SK-N-SH (cell line): ENCODE results near the gene GSTM1. TPM values are rescaled to one million over a fixed set of nuclear protein-coding genes. Genes with fewer than 3 reads are reported as not detected.
"Not testable (repeated sequence)": the region's sequence is repeated elsewhere in the genome, so short reads cannot be mapped to it uniquely, and the experiment has no call there.

Experiments
- CTCF ChIA-PET: fragments of 300-600, 350-600 bp; formaldehyde crosslinking; extraction: SDS; loops from one replicate; lab custom pipeline; 2021; lab: Yijun Ruan, JAX
- POLR2A ChIA-PET: fragments of 350-600 bp; sonication (Branson Sonifier 250); formaldehyde crosslinking; extraction: SDS; loops from one replicate; lab custom pipeline; 2020; ENCODE audit warnings: antibody characterized with exemption, inconsistent platforms; lab: Yijun Ruan, JAX
- DNase-seq: peaks from one replicate; pipeline ENCODE4 v3.0.0; 2012
- H2AFZ ChIP-seq: fragments of 200-600 bp; sonication (generic); 2 replicates; pipeline ENCODE4 v1.8.1; 2016; ENCODE audit warnings: antibody characterized with exemption, mild to moderate bottlenecking, low read depth
- H3F3A ChIP-seq: fragments of 200-600 bp; sonication (generic); replicated peaks from 2 replicates; pipeline ENCODE3; 2016; ENCODE audit warnings: antibody characterized with exemption, mild to moderate bottlenecking; ENCODE audit not compliant: insufficient read depth
- H3K27ac ChIP-seq, 2 experiments: fragments of 200-500 bp in 1 of 2; fragments of 200-600 bp in 1 of 2; sonication (Bioruptor generic) in 1 of 2; sonication (generic), shearing (Covaris generic) in 1 of 2; 2 replicates each; pipeline versions ENCODE4 v1.5.1 to v1.6.1; 2014 to 2016; ENCODE audit warnings: low read depth in 2 of 2, inconsistent platforms in 1 of 2, low read length in 1 of 2, mild to moderate bottlenecking in 1 of 2, mixed read lengths in 1 of 2
- H3K27me3 ChIP-seq: fragments of 200-600 bp; sonication (generic), shearing (Covaris generic); 2 replicates; pipeline ENCODE4 v1.6.1; 2016; ENCODE audit warnings: mixed run types; ENCODE audit not compliant: insufficient read depth
- H3K36me3 ChIP-seq, 2 experiments: fragments of 200-500 bp in 1 of 2; fragments of 200-600 bp in 1 of 2; sonication (Bioruptor generic) in 1 of 2; sonication (generic) in 1 of 2; replicated peaks in 1 of 2; 2 replicates each; pipeline versions ENCODE3 to v1.5.1; 2014 to 2016; ENCODE audit warnings: low read length in 1 of 2, mild to moderate bottlenecking in 1 of 2; ENCODE audit not compliant: insufficient read depth in 2 of 2, control insufficient read depth in 1 of 2
- H3K4me1 ChIP-seq, 2 experiments: fragments of 200-500 bp in 1 of 2; fragments of 200-600 bp in 1 of 2; sonication (Bioruptor generic) in 1 of 2; sonication (generic), shearing (Covaris generic) in 1 of 2; 2 replicates each; pipeline versions ENCODE4 v1.5.1 to v1.6.1; 2014 to 2016; ENCODE audit warnings: low read depth in 1 of 2, low read length in 1 of 2, mixed run types in 1 of 2; ENCODE audit not compliant: insufficient read depth in 2 of 2, control insufficient read depth in 1 of 2
- H3K4me2 ChIP-seq: fragments of 200-600 bp; sonication (generic), shearing (Covaris generic); 2 replicates; pipeline ENCODE4 v1.6.1; 2017; ENCODE audit warnings: mixed run types
- H3K4me3 ChIP-seq, 2 experiments: fragments of 200-500 bp in 1 of 2; fragments of 200-600 bp in 1 of 2; sonication (Bioruptor generic) in 1 of 2; sonication (generic), shearing (Covaris generic) in 1 of 2; 2 replicates each; pipeline versions ENCODE4 v1.5.1 to v1.8.1; 2014 to 2016; ENCODE audit warnings: low read depth in 2 of 2, inconsistent platforms in 1 of 2, low read length in 1 of 2, mild to moderate bottlenecking in 1 of 2, mixed read lengths in 1 of 2, moderate library complexity in 1 of 2
- H3K79me2 ChIP-seq: fragments of 200-600 bp; sonication (generic); 2 replicates; pipeline ENCODE4 v1.8.1; 2017; ENCODE audit warnings: mild to moderate bottlenecking; ENCODE audit not compliant: insufficient read depth
- H3K9ac ChIP-seq: fragments of 200-600 bp; sonication (generic); 2 replicates; pipeline ENCODE4 v1.6.1; 2017; ENCODE audit warnings: mixed run types
- H3K9me2 ChIP-seq: fragments of 200-600 bp; sonication (generic); 2 replicates; pipeline ENCODE4 v1.6.1; 2017; ENCODE audit warnings: mixed run types
- H3K9me3 ChIP-seq: fragments of 200-600 bp; sonication (generic); 2 replicates; pipeline ENCODE4 v1.6.1; 2017; ENCODE audit warnings: mixed run types, mild to moderate bottlenecking, moderate library complexity
- H4K20me1 ChIP-seq: fragments of 200-600 bp; sonication (generic); 2 replicates; pipeline ENCODE4 v1.6.1; 2017; ENCODE audit warnings: mild to moderate bottlenecking, mixed run types; ENCODE audit not compliant: insufficient read depth
- CHD2 ChIP-seq: fragments of 150-350 bp; IDR thresholded peaks from 2 replicates; pipeline ENCODE4 v1.6.1; 2018; ENCODE audit warnings: low read length; ENCODE audit not compliant: partially characterized antibody
- MXI1 ChIP-seq: IDR thresholded peaks from 2 replicates; pipeline ENCODE4 v1.6.1; 2012; ENCODE audit warnings: mild to moderate bottlenecking, low read depth, low read length, improper control_type of control experiment
- NFIC ChIP-seq: IDR thresholded peaks from 2 replicates; pipeline ENCODE4 v1.4.0; 2012; ENCODE audit warnings: borderline replicate concordance
- POLR2AphosphoS5 ChIP-seq: IDR thresholded peaks from 2 replicates; pipeline ENCODE4 v1.6.1; 2012; ENCODE audit warnings: low read depth, low read length
- TCF12 ChIP-seq: IDR thresholded peaks from 2 replicates; pipeline ENCODE4 v1.4.0; 2012
- YY1 ChIP-seq: IDR thresholded peaks from 2 replicates; pipeline ENCODE4 v1.4.0; 2012; ENCODE audit warnings: low read depth, mild to moderate bottlenecking
- WGBS: methylation state at CpG from one replicate; pipeline ENCODE4 v1.1.6; 2017; ENCODE audit warnings: low lambda C conversion rate; 5-methylcytosine and 5-hydroxymethylcytosine counted together
- polyA plus RNA-seq, 3 experiments: library from polyadenylated mRNA; depleted of rRNA; stranded (reverse); fragments of >200 nt; gene quantifications; 2 replicates each; pipeline ENCODE4 v1.2.3, GENCODE V29; 2012
- TF ChIP-seq, protein P1 (sequence below): IDR thresholded peaks from 2 replicates; pipeline ENCODE4 v1.6.1; 2012; ENCODE audit warnings: mild to moderate bottlenecking, low read depth, low read length, moderate library complexity

Gene GSTM1
- polyA plus RNA-seq, 1 of the 3 experiments (the other 2 are of a cell fraction), result not detected

DNA sequence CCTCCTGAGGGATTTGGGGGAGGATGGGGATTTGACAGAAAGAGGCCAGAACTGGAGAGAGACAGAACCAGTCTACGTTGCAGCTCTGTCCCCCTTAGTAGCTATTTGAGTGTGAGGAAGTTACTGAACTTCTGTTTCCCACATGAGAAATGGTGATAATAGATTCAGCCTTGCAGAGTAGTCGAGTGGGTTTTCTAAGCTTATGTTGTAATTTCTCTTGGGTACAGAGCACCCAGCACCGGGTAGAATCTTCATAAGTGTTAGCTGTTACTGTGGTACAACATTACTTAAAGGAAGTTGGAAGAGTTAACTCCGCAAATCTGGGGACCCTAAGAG, 27.0 kb upstream of the GSTM1 start:
- not testable (repeated sequence) for H3K27me3 ChIP-seq, H3K9me2 ChIP-seq, H3K79me2 ChIP-seq, H2AFZ ChIP-seq, H3K27ac ChIP-seq, H3F3A ChIP-seq, H3K36me3 ChIP-seq, H3K4me3 ChIP-seq, H3K9ac ChIP-seq, H3K4me1 ChIP-seq, H3K4me2 ChIP-seq, H4K20me1 ChIP-seq, DNase-seq, H3K9me3 ChIP-seq
- 80% methylated on average over 2 of the region's 4 CpGs for WGBS
- CTCF ChIA-PET, result interaction anchor here (0.9 to 2.5 kb wide), 3 partner anchors 11 to 115 kb away, joined by 4 to 8 read pairs (median 6); no protein-coding TSS in a partner anchor
- POLR2A ChIA-PET, result interaction anchor here (0.6 kb wide), 1 partner anchor 11 kb away, joined by 3 read pairs; no protein-coding TSS in a partner anchor

DNA sequence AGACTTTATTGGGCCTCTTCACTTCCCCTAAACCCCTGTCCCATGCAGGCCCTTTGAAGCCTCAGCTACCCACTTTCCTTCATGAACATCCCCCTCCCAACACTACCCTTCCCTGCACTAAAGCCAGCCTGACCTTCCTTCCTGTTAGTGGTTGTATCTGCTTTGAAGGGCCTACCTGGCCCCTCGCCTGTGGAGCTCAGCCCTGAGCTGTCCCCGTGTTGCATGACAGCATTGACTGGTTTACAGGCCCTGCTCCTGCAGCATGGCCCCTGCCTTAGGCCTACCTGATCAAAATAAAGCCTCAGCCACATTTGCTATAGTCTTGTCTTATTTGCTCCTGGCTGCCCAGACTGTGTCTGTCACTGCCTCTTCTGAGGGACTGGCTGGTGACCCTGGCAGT, 26.2 kb upstream of the GSTM1 start:
- CTCF ChIA-PET, result interaction anchor here (0.9 to 2.5 kb wide), 4 partner anchors 11 to 115 kb away, joined by 3 to 8 read pairs (median 4); no protein-coding TSS in a partner anchor
- DNase-seq, result no peak
- Histone ChIP-seq H3K4me2 (no peak overlapping the region), H3K4me1 (peaks cover 4 to 7% of the 10 kb centered on the region in 2 experiments; a peak in 2 of 4 replicates), H3K79me2 (no peaks in the 10 kb centered on the region), H4K20me1 (no peaks in the 10 kb centered on the region), H3K27ac (no peak overlapping the region), H3K27me3 (no peaks in the 10 kb centered on the region), H3K36me3 (peaks cover 0 to 10% of the 10 kb centered on the region in 2 experiments), H3K9me3 (no peaks in the 10 kb centered on the region), H3K9ac (no peak overlapping the region), H3K9me2 (no peaks in the 10 kb centered on the region), H2AFZ (no peak overlapping the region), H3K4me3 (no peak overlapping the region), H3F3A (no peaks in the 10 kb centered on the region)
- WGBS, result 82% methylated on average over 2 of the region's 2 CpGs
- TF ChIP-seq YY1 (no peak), POLR2AphosphoS5 (no peak), MXI1 (no peak), NFIC (no peak)
- TF ChIP-seq, protein P1, sequence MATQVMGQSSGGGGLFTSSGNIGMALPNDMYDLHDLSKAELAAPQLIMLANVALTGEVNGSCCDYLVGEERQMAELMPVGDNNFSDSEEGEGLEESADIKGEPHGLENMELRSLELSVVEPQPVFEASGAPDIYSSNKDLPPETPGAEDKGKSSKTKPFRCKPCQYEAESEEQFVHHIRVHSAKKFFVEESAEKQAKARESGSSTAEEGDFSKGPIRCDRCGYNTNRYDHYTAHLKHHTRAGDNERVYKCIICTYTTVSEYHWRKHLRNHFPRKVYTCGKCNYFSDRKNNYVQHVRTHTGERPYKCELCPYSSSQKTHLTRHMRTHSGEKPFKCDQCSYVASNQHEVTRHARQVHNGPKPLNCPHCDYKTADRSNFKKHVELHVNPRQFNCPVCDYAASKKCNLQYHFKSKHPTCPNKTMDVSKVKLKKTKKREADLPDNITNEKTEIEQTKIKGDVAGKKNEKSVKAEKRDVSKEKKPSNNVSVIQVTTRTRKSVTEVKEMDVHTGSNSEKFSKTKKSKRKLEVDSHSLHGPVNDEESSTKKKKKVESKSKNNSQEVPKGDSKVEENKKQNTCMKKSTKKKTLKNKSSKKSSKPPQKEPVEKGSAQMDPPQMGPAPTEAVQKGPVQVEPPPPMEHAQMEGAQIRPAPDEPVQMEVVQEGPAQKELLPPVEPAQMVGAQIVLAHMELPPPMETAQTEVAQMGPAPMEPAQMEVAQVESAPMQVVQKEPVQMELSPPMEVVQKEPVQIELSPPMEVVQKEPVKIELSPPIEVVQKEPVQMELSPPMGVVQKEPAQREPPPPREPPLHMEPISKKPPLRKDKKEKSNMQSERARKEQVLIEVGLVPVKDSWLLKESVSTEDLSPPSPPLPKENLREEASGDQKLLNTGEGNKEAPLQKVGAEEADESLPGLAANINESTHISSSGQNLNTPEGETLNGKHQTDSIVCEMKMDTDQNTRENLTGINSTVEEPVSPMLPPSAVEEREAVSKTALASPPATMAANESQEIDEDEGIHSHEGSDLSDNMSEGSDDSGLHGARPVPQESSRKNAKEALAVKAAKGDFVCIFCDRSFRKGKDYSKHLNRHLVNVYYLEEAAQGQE, result no peak
- POLR2A ChIA-PET, result no interaction called here

DNA sequence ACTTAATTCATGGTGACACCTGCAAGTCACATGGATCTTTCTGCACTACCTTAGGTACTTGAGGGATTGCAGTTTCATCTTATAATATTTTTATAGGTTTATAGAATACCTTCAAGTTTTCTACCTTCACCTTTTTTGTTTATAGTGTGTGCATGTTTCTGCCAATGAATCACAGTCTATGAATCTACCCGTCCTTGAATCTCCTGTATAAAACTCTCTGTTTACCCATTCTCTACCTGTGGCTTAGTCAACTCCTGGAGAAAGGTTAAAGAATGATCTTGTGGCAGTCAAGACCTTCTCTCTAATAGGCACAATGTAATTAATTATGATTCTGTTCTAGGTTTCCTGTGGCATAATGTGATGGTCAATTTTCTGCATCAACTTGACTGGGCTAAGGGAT, 22.9 kb upstream of the GSTM1 start:
- POLR2A ChIA-PET, result no interaction called here
- Histone ChIP-seq H3K9ac (no peak overlapping the region), H3K27ac (no peak overlapping the region), H3K4me1 (peaks cover 7% of the 10 kb centered on the region in 2 experiments; a peak in 2 of 4 replicates), H3F3A (no peaks in the 10 kb centered on the region), H2AFZ (no peak overlapping the region), H3K4me2 (no peak overlapping the region), H3K4me3 (no peak overlapping the region), H3K27me3 (no peaks in the 10 kb centered on the region), H3K79me2 (no peaks in the 10 kb centered on the region), H3K9me3 (no peaks in the 10 kb centered on the region), H4K20me1 (no peaks in the 10 kb centered on the region)
- WGBS, result 87% methylated on average over 1 of the region's 1 CpG
- CTCF ChIA-PET, result no interaction called here
- no peak for DNase-seq
- TF ChIP-seq TCF12, result no peak
- no peak for TF ChIP-seq CHD2
- TF ChIP-seq, all 33 proteins: peak for 0
- Histone ChIP-seq H3K9me2 (no peaks in the 10 kb centered on the region), H3K36me3 (peaks cover 0 to 4% of the 10 kb centered on the region in 2 experiments)
